Smooth muscle cell (in vitro differentiated cells): ENCODE measurements around the gene COPS7A. TPM values are rescaled to one million over a fixed set of nuclear protein-coding genes. Genes with fewer than 3 reads are reported as not detected.

Experiments used
- DNase-seq: peaks from one replicate; lab custom pipeline; 2025; ENCODE audit not compliant: unreplicated experiment; lab: John Stamatoyannopoulos, UW
- H2AFZ ChIP-seq: fragments of 200-600 bp; sonication (generic); 2 replicates; pipeline ENCODE4 v1.6.0; 2016; ENCODE audit warnings: antibody characterized with exemption, low read depth, mild to moderate bottlenecking
- H3F3A ChIP-seq: fragments of 200-600 bp; sonication (generic); 2 replicates; pipeline ENCODE4 v1.6.0; 2017; ENCODE audit warnings: antibody characterized with exemption, low read depth
- H3K27ac ChIP-seq: fragments of 200-600 bp; sonication (generic); 2 replicates; pipeline ENCODE4 v1.5.1; 2016; ENCODE audit warnings: low read depth, mild to moderate bottlenecking
- H3K27me3 ChIP-seq: fragments of 200-600 bp; sonication (generic); 2 replicates; pipeline ENCODE4 v1.6.1; 2016; ENCODE audit warnings: low read depth, mild to moderate bottlenecking
- H3K36me3 ChIP-seq: fragments of 200-600 bp; sonication (generic); 2 replicates; pipeline ENCODE4 v1.5.1; 2016; ENCODE audit warnings: low read depth
- H3K4me1 ChIP-seq: fragments of 200-600 bp; sonication (generic); 2 replicates; pipeline ENCODE4 v1.5.1; 2016; ENCODE audit warnings: low read depth
- H3K4me2 ChIP-seq: fragments of 200-600 bp; sonication (generic); 2 replicates; pipeline ENCODE4 v1.6.0; 2016; ENCODE audit warnings: mild to moderate bottlenecking
- H3K4me3 ChIP-seq: fragments of 200-600 bp; sonication (generic); 2 replicates; pipeline ENCODE4 v1.5.1; 2016; ENCODE audit warnings: mild to moderate bottlenecking
- H3K79me2 ChIP-seq: fragments of 200-600 bp; sonication (generic); 2 replicates; pipeline ENCODE4 v1.6.0; 2016; ENCODE audit warnings: low read depth, mild to moderate bottlenecking
- H3K9ac ChIP-seq: fragments of 200-600 bp; sonication (generic); 2 replicates; pipeline ENCODE4 v1.6.0; 2016; ENCODE audit warnings: low read depth
- H3K9me3 ChIP-seq: fragments of 200-600 bp; sonication (generic); replicated peaks from 2 replicates; pipeline ENCODE4 v1.5.1; 2016; ENCODE audit warnings: low read depth
- H4K20me1 ChIP-seq: fragments of 200-600 bp; sonication (generic); 2 replicates; pipeline ENCODE4 v1.6.0; 2016; ENCODE audit warnings: low read depth
- CTCF ChIP-seq: fragments of 200-600 bp; sonication (generic); IDR thresholded peaks from 2 replicates; pipeline ENCODE4 v1.5.1; 2017; ENCODE audit warnings: borderline replicate concordance, mild to moderate bottlenecking, antibody characterized with exemption; ENCODE audit not compliant: insufficient read depth, poor library complexity, severe bottlenecking
- WGBS: methylation state at CpG from one replicate; pipeline ENCODE4 v1.1.7; 2016; ENCODE audit warnings: low lambda C conversion rate; 5-methylcytosine and 5-hydroxymethylcytosine counted together
- polyA plus RNA-seq: library from polyadenylated mRNA; unstranded; fragments of >200 nt; fragmentation: Nextera tagmentation; extraction: Ambion mirVana; gene quantifications from 2 replicates; pipeline ENCODE4 v1.2.1, GENCODE V29; 2016
- total RNA-seq: library from RNA; depleted of rRNA; stranded (reverse); fragments of >200 nt; gene quantifications from 2 replicates; pipeline ENCODE4 v1.2.3, GENCODE V29; 2014

COPS7A gene, protein sequence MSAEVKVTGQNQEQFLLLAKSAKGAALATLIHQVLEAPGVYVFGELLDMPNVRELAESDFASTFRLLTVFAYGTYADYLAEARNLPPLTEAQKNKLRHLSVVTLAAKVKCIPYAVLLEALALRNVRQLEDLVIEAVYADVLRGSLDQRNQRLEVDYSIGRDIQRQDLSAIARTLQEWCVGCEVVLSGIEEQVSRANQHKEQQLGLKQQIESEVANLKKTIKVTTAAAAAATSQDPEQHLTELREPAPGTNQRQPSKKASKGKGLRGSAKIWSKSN
- total RNA-seq (56.6 and 59.6 TPM in 2 replicates), polyA plus RNA-seq (78.0 and 105 TPM in 2 replicates)

DNA sequence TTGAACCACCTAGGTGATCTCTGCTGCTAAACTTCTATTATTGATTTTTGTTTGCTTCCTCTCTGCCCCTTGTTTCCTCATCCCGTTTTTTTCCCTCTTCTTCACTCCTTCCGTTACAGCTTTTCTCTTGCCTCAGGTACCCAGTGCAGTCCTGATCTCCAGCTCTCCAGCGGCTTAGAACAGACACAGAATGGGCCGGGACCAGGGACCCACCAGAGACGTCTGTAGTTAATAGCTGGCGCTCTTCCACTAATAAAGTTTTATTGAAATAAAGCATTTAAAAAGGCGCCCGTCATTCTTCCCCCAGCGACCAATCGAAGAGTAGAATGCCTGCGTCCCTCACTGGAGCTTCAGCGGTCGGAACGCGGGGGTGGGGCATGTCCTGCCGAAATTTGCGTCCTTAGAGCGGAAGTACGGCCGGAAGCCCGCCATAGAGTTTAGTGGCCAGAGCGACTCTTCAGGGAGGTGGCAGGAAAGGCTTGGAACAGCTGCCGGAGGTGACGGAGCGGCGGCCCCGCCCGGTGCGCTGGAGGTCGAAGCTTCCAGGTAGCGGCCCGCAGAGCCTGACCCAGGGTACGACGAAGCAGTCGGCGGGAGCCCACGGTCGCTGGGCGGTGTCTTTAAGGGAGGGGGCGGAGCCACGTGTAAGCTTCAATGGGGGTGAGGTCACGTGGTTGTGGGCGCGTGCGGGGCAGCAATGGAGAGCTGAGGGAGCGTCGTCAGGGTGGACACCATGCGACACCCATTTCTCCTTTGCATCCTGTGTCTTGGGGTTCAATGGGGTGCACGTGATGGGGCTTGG, at the start of gene COPS7A:
TSS of gene COPS7A (plus strand) at position 440 of the 802 bp plus-strand sequence. CDS start 611 bp downstream, outside the sequence.
- Histone ChIP-seq H3K36me3 (peaks cover 6% of the 10 kb centered on the region), H2AFZ (peak within 1 kb of the TSS; percentile 97), H3F3A (peaks cover 3% of the 10 kb centered on the region), H3K4me3 (peak within 1 kb of the TSS; percentile 80), H4K20me1 (no peaks in the 10 kb centered on the region), H3K27ac (peak within 1 kb of the TSS; percentile 90), H3K4me2 (peak within 1 kb of the TSS; percentile 92), H3K9ac (peak within 1 kb of the TSS; percentile 80), H3K9me3 (no peaks in the 10 kb centered on the region), H3K27me3 (no peaks in the 10 kb centered on the region), H3K79me2 (peaks cover 3% of the 10 kb centered on the region), H3K4me1 (peaks cover 5% of the 10 kb centered on the region)
- no peak for TF ChIP-seq CTCF
- peak; percentile 93 for DNase-seq
- under 1% methylated on average over 41 of the region's 49 CpGs for WGBS

DNA sequence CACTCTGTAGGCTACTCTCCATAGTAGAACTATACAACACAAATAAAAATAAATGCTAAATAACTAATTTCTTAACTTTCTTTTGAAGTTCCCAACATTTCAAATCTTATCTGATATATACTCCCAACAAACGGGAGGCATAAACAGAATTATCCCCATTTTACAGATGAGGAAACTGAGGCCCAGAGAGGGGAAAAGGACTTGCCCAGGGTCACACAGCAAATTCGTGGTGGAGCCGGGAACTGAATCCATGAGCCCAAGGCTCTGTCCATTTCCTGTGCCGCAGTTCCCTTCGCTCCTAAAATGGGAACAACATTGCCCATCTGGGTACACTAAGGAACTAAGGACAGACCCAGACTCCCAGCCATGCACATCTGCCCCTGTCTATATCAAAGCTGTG, 46.9 kb upstream of the COPS7A start:
- DNase-seq: no peak
- 96% methylated on average over 5 of the region's 5 CpGs for WGBS
- Histone ChIP-seq H3K27me3 (no peaks in the 10 kb centered on the region), H3K27ac (no peak overlapping the region), H3K36me3 (peaks cover 31% of the 10 kb centered on the region), H3K9ac (no peak overlapping the region), H3K9me3 (no peaks in the 10 kb centered on the region), H3K4me2 (no peak overlapping the region), H3F3A (no peaks in the 10 kb centered on the region), H3K4me3 (no peak overlapping the region), H3K79me2 (peaks cover 39% of the 10 kb centered on the region), H4K20me1 (peaks cover 45% of the 10 kb centered on the region), H2AFZ (no peak overlapping the region), H3K4me1 (no peaks in the 10 kb centered on the region)
- no peak for TF ChIP-seq CTCF

GRCh38 chr12:6684609-6685008, 39.2 kb upstream of the COPS7A start:
- DNase-seq: no peak
- TF ChIP-seq CTCF: peak; percentile 45

More at GRCh38 chr12:6684609-6685008, 39.2 kb upstream of the COPS7A start:
- H3K36me3 ChIP-seq: no peaks in the 10 kb centered on the region
- H3K27ac ChIP-seq: no peak overlapping the region
- H2AFZ ChIP-seq: no peak overlapping the region
- no peaks in the 10 kb centered on the region for H3K27me3 ChIP-seq
- H3K9me3 ChIP-seq: no peaks in the 10 kb centered on the region
- H3K4me1 ChIP-seq: peaks cover 15% of the 10 kb centered on the region
- no peaks in the 10 kb centered on the region for H3F3A ChIP-seq
- H3K9ac ChIP-seq: no peak overlapping the region
- no peak overlapping the region for H3K4me2 ChIP-seq
- H4K20me1 ChIP-seq: peaks cover 65% of the 10 kb centered on the region
- 67% methylated on average over 6 of the region's 6 CpGs for WGBS
- H3K4me3 ChIP-seq: no peak overlapping the region
- peaks cover 97% of the 10 kb centered on the region for H3K79me2 ChIP-seq
